Ovary (tissue), 9 donors: Measurements from ENCODE around the gene ERMP1. TPM values are rescaled to one million over a fixed set of nuclear protein-coding genes. Genes with fewer than 3 reads are reported as not detected.

Experiments used
- DNase-seq, 5 donors: peaks; one replicate each; pipeline ENCODE4 v3.0.0-alpha.2; 2019 to 2020
- H3K27ac ChIP-seq, 2 donors: fragments of 200-600 bp; one replicate each; pipeline versions ENCODE4 v1.5.1 to v1.8.0; 2019 to 2022
- H3K27me3 ChIP-seq: fragments of 200-600 bp; one replicate; pipeline ENCODE4 v1.8.0; 2022
- H3K36me3 ChIP-seq: fragments of 200-600 bp; sonication (generic); one replicate; pipeline ENCODE4 v1.5.1; 2019
- H3K4me1 ChIP-seq: one replicate; pipeline ENCODE4 v1.8.1; 2013; ENCODE audit warnings: mild to moderate bottlenecking, moderate library complexity; ENCODE audit not compliant: insufficient read depth
- H3K4me3 ChIP-seq: fragments of 200-600 bp; sonication (generic); one replicate; pipeline ENCODE4 v1.5.1; 2017
- H3K9me3 ChIP-seq, 2 donors: fragments of 200-600 bp in 1 of 2; sonication (generic) in 1 of 2; one replicate each; pipeline versions ENCODE4 v1.5.1 to v1.8.1; 2013 to 2019; ENCODE audit warnings: mild to moderate bottlenecking in 1 of 2, moderate library complexity in 1 of 2
- CTCF ChIP-seq, 3 donors: fragments of 450-650 bp in 2 of 3; fragments of 200-600 bp in 1 of 3; IDR thresholded peaks; one replicate each; pipeline versions ENCODE4 v1.5.1 to v1.8.0; 2016 to 2022; ENCODE audit warnings: antibody characterized with exemption in 3 of 3, mild to moderate bottlenecking in 1 of 3
- EP300 ChIP-seq: sonication (generic); formaldehyde crosslinking; IDR thresholded peaks from one replicate; pipeline ENCODE4 v1.6.1; 2017; ENCODE audit warnings: antibody characterized with exemption
- POLR2A ChIP-seq: fragments of 450-650 bp; IDR thresholded peaks from one replicate; pipeline ENCODE4 v1.6.1; 2017; ENCODE audit warnings: antibody characterized with exemption, mild to moderate bottlenecking, moderate library complexity
- WGBS, 3 donors: extraction: QIAGEN DNeasy Blood & Tissue Kit in 1 of 3; methylation state at CpG; one replicate each; pipeline versions ENCODE4 v1.1.5 to v1.1.7; 2013 to 2017; 5-methylcytosine and 5-hydroxymethylcytosine counted together
- intact Hi-C, 4 donors: fragments of 100-400 bp; cut with DNase I; formaldehyde crosslinking; loops; one replicate each; pipeline versions ENCODE4 v1.11.0 to v1.15.1; 2022 to 2023
- polyA plus RNA-seq, 2 donors: library from polyadenylated mRNA; stranded (reverse); fragments of 200-250 nt in 1 of 2; fragments of 350-450 nt in 1 of 2; fragmentation: Illumina TruSeq in 1 of 2; extraction: RNeasy Lipid Tissue Mini Kit (QIAGEN cat#74804) in 1 of 2; gene quantifications; one replicate each; pipeline ENCODE4 v1.2.3, GENCODE V29; 2013 to 2014
- total RNA-seq, 7 donors: library from RNA; depleted of rRNA in 2 of 7; stranded (reverse); fragments of >200 nt in 2 of 7; fragmentation: NEBNext Ultra II Directional in 3 of 7; extraction: Animal tissue kit (Norgen Biotek cat#: 25700) in 3 of 7; gene quantifications; one replicate each; pipeline versions ENCODE4 v1.1.0 to v1.2.4, GENCODE V29; 2016 to 2023
- donor health status: DM: no; HTN: no; CAD: no; lungs with moderate emphysema.
- donor health status: DM: no; HTN: no; CAD: no.
- donor health status: Bipolar disorder and iron deficiency.
- donor health status: DM: yes; HTN: yes; CAD: no.
- donor health status: DM: no; HTN: no; CAD: no.
- donor health status: DM: yes; HTN: yes; CAD: no.

Gene ERMP1
- total and polyA plus RNA-seq, 9 donors, result 8.3 to 217 (median 14.8) TPM

GRCh38 chr9:5750569-5750968 lies 82.3 kb downstream of the ERMP1 start:
- Histone ChIP-seq H3K36me3 (no peaks in the 10 kb centered on the region), H3K4me3 (no peak overlapping the region), H3K27me3 (no peaks in the 10 kb centered on the region), H3K9me3 (no peaks in the 10 kb centered on the region), H3K27ac (no peak overlapping the region), H3K4me1 (peaks cover 2% of the 10 kb centered on the region)
- no peak for TF ChIP-seq POLR2A
- no peak for TF ChIP-seq EP300
- no peak for DNase-seq
- intact Hi-C loops, result no loop called here
- 83 to 98% (median 91%) methylated on average over 1 of the region's 1 CpG for WGBS, 3 donors

GRCh38 chr9:5749306-5749705 lies 83.6 kb downstream of the ERMP1 start:
- Histone ChIP-seq H3K4me1 (no peaks in the 10 kb centered on the region), H3K27ac (no peak overlapping the region), H3K36me3 (no peaks in the 10 kb centered on the region), H3K27me3 (no peaks in the 10 kb centered on the region), H3K4me3 (no peak overlapping the region), H3K9me3 (no peaks in the 10 kb centered on the region)
- intact Hi-C loops, result no loop called here
- TF ChIP-seq EP300, result no peak
- no peak for TF ChIP-seq POLR2A
- TF ChIP-seq CTCF (IDR thresholded peaks at IDR 0.05), result no peak
- no peak for DNase-seq
- 91 to 96% (median 94%) methylated on average over 4 of the region's 4 CpGs for WGBS, 3 donors

- WGBS, 3 donors, result 98 to 100% (median 99%) methylated on average over 1 of the region's 1 CpG
- intact Hi-C loops, result no loop called here
- Histone ChIP-seq H3K27ac (no peak overlapping the region), H3K4me1 (no peaks in the 10 kb centered on the region), H3K27me3 (no peaks in the 10 kb centered on the region), H3K9me3 (no peaks in the 10 kb centered on the region), H3K4me3 (no peak overlapping the region), H3K36me3 (no peaks in the 10 kb centered on the region)
- no peak for DNase-seq
- TF ChIP-seq EP300, result no peak
- no peak for TF ChIP-seq CTCF (IDR thresholded peaks at IDR 0.05)
- no peak for TF ChIP-seq POLR2A
These were observed 84.5 kb downstream of the ERMP1 start for GRCh38 chr9:5748438-5748837.

- no peak for DNase-seq
- Histone ChIP-seq H3K27ac (no peak overlapping the region), H3K4me1 (no peaks in the 10 kb centered on the region), H3K36me3 (no peaks in the 10 kb centered on the region), H3K9me3 (no peaks in the 10 kb centered on the region), H3K27me3 (no peaks in the 10 kb centered on the region), H3K4me3 (no peak overlapping the region)
- no peak for TF ChIP-seq POLR2A
- no peak for TF ChIP-seq EP300
- TF ChIP-seq CTCF (IDR thresholded peaks at IDR 0.05), result no peak
- intact Hi-C loops, result no loop called here
- WGBS, 3 donors, result 91 to 95% (median 95%) methylated on average over 3 of the region's 3 CpGs
These were observed 89.8 kb downstream of the ERMP1 start for GRCh38 chr9:5743109-5743508.

GRCh38 chr9:5736563-5737346 lies 96.2 kb downstream of the ERMP1 start:
- TF ChIP-seq EP300, result no peak
- TF ChIP-seq POLR2A, result no peak
- Histone ChIP-seq H3K4me3 (no peak overlapping the region), H3K36me3 (no peaks in the 10 kb centered on the region), H3K9me3 (no peaks in the 10 kb centered on the region), H3K27ac (no peak overlapping the region), H3K27me3 (no peaks in the 10 kb centered on the region), H3K4me1 (no peaks in the 10 kb centered on the region)
- intact Hi-C loops, result no loop called here
- DNase-seq, result no peak
- 47 to 95% (median 49%) methylated on average over 2 of the region's 2 CpGs for WGBS, 3 donors
